Cardiac atrium fibroblast (primary cell): Measurements from ENCODE around the gene ARFGAP3. TPM values are rescaled to one million over a fixed set of nuclear protein-coding genes. Genes with fewer than 3 reads are reported as not detected.

Source experiments
- total RNA-seq: library from RNA; depleted of rRNA; stranded (reverse); fragments of >200 nt; gene quantifications from 2 replicates; pipeline ENCODE4 v1.2.3, GENCODE V29; 2015

The ARFGAP3 gene, protein sequence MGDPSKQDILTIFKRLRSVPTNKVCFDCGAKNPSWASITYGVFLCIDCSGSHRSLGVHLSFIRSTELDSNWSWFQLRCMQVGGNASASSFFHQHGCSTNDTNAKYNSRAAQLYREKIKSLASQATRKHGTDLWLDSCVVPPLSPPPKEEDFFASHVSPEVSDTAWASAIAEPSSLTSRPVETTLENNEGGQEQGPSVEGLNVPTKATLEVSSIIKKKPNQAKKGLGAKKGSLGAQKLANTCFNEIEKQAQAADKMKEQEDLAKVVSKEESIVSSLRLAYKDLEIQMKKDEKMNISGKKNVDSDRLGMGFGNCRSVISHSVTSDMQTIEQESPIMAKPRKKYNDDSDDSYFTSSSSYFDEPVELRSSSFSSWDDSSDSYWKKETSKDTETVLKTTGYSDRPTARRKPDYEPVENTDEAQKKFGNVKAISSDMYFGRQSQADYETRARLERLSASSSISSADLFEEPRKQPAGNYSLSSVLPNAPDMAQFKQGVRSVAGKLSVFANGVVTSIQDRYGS
- 50.9 and 68.0 TPM in 2 replicates for total RNA-seq

GRCh38 chr22:42856865-42857704 lies at the start of gene ARFGAP3:
TSS of gene ARFGAP3 (minus strand) at chr22:42857273. CDS start at chr22:42857182, 91 bp downstream.

Other genes with a start within 250 kb of the ARFGAP3 start
- gene POLDIP3, start 242.4 kb downstream of the ARFGAP3 start, total RNA-seq, result 29.1 and 32.4 TPM in 2 replicates
- not detected in 2 replicates for gene ATP5MGL, start 216.7 kb downstream of the ARFGAP3 start, total RNA-seq
- 205 and 255 TPM in 2 replicates for gene CYB5R3, start 207.9 kb downstream of the ARFGAP3 start, total RNA-seq
- gene A4GALT, start 136.4 kb downstream of the ARFGAP3 start, total RNA-seq, result 45.0 and 59.1 TPM in 2 replicates
- gene PACSIN2, start 157.9 kb upstream of the ARFGAP3 start, total RNA-seq, result 30.6 and 34.8 TPM in 2 replicates
- gene TTLL1, start 232.1 kb upstream of the ARFGAP3 start, total RNA-seq, result 7.8 and 11.0 TPM in 2 replicates